ENCODE data around the gene KAZN.
"Not testable (repeated sequence)": the region's sequence is repeated elsewhere in the genome, so short reads cannot be mapped to it uniquely, and the experiment has no call there.

Gene KAZN

GRCh38 chr1:14598498-14599182, at the start of gene KAZN:
TSS of gene KAZN (plus strand) at chr1:14598685.
- DNase-seq = no peak

GRCh38 chr1:14549897-14550620, 48.4 kb upstream of the KAZN start:
- peak; percentile 56 for DNase-seq

GRCh38 chr1:14551386-14551785, 47.1 kb upstream of the KAZN start:
- DNase-seq = no peak

- DNase-seq = no peak
These were observed 46.1 kb upstream of the KAZN start for GRCh38 chr1:14552246-14552965.

GRCh38 chr1:14553711-14554110, 44.8 kb upstream of the KAZN start:
- DNase-seq = no peak

- no peak for DNase-seq
These were observed 43.4 kb upstream of the KAZN start for GRCh38 chr1:14555091-14555490.

GRCh38 chr1:14561014-14561693, 37.3 kb upstream of the KAZN start:
- DNase-seq = no peak

- DNase-seq = no peak
These were observed 33.4 kb upstream of the KAZN start for GRCh38 chr1:14565090-14565489.

- DNase-seq = no peak
These were observed 31.4 kb upstream of the KAZN start for GRCh38 chr1:14567056-14567455.

GRCh38 chr1:14567903-14568302, 30.6 kb upstream of the KAZN start:
- DNase-seq = no peak

GRCh38 chr1:14568716-14569355, 29.6 kb upstream of the KAZN start:
- DNase-seq = no peak

- no peak for DNase-seq
These were observed 28.0 kb upstream of the KAZN start for GRCh38 chr1:14570514-14570913.

- DNase-seq = no peak
These were observed 26.4 kb upstream of the KAZN start for GRCh38 chr1:14571810-14572767.

- DNase-seq = no peak
These were observed 25.6 kb upstream of the KAZN start for GRCh38 chr1:14572861-14573260.

- no peak for DNase-seq
These were observed 22.3 kb upstream of the KAZN start for GRCh38 chr1:14576155-14576554.

GRCh38 chr1:14577261-14577660, 21.2 kb upstream of the KAZN start:
- DNase-seq = no peak

- DNase-seq = no peak
These were observed 20.3 kb upstream of the KAZN start for GRCh38 chr1:14578156-14578555.

GRCh38 chr1:14580295-14580694, 18.2 kb upstream of the KAZN start:
- DNase-seq = not testable (repeated sequence)

- no peak for DNase-seq
These were observed 17.5 kb upstream of the KAZN start for GRCh38 chr1:14580986-14581385.

GRCh38 chr1:14583788-14584187, 14.7 kb upstream of the KAZN start:
- no peak for DNase-seq

- no peak for DNase-seq
These were observed 12.8 kb upstream of the KAZN start for GRCh38 chr1:14585728-14586127.
